GM23338 (cell line): Measurements from ENCODE around the gene TMSB15C. TPM values are rescaled to one million over a fixed set of nuclear protein-coding genes. Genes with fewer than 3 reads are reported as not detected.

Experiments used
- ATAC-seq: fragments of 200-7000 bp; cut with Tn5 transposase; 3 replicates; pipeline ENCODE4 v1.9.1; 2020
- DNase-seq: peaks from one replicate; pipeline ENCODE4 v3.0.0-alpha.2; 2015; ENCODE audit warnings: low spot score
- H2AFZ ChIP-seq: fragments of 200-600 bp; sonication (generic); 2 replicates; pipeline ENCODE4 v1.8.0; 2016; ENCODE audit warnings: antibody characterized with exemption, mild to moderate bottlenecking, moderate library complexity
- H3F3A ChIP-seq: fragments of 200-600 bp; sonication (generic); replicated peaks from 2 replicates; pipeline ENCODE4 v1.8.0; 2017; ENCODE audit warnings: antibody characterized with exemption, mixed run types, low read depth
- H3K27ac ChIP-seq: fragments of 200-600 bp; sonication (generic); 2 replicates; pipeline ENCODE4 v1.6.1; 2016; ENCODE audit warnings: low read depth
- H3K27me3 ChIP-seq: fragments of 200-600 bp; sonication (generic); 2 replicates; pipeline ENCODE4 v1.8.0; 2016; ENCODE audit warnings: mild to moderate bottlenecking, mixed run types, moderate library complexity; ENCODE audit not compliant: insufficient read depth
- H3K36me3 ChIP-seq: fragments of 200-600 bp; sonication (generic); 2 replicates; pipeline ENCODE4 v1.8.0; 2016; ENCODE audit warnings: mild to moderate bottlenecking; ENCODE audit not compliant: insufficient read depth
- H3K4me1 ChIP-seq: fragments of 200-600 bp; sonication (generic); 2 replicates; pipeline ENCODE4 v1.8.0; 2016; ENCODE audit warnings: mild to moderate bottlenecking, moderate library complexity; ENCODE audit not compliant: insufficient read depth
- H3K4me2 ChIP-seq: fragments of 200-600 bp; sonication (generic); 2 replicates; pipeline ENCODE4 v1.7.1; 2017; ENCODE audit warnings: mixed run types
- H3K4me3 ChIP-seq: fragments of 200-600 bp; sonication (generic); 2 replicates; pipeline ENCODE4 v1.6.1; 2016; ENCODE audit warnings: mixed run types
- H3K79me2 ChIP-seq: fragments of 200-600 bp; sonication (generic); replicated peaks from 2 replicates; pipeline ENCODE4 v1.8.0; 2017; ENCODE audit warnings: mild to moderate bottlenecking; ENCODE audit not compliant: insufficient read depth
- H3K9me2 ChIP-seq: fragments of 200-600 bp; sonication (generic); 2 replicates; pipeline ENCODE4 v1.8.0; 2017; ENCODE audit not compliant: insufficient read depth
- H4K20me1 ChIP-seq: fragments of 200-600 bp; sonication (generic); replicated peaks from 2 replicates; pipeline ENCODE4 v1.8.0; 2017; ENCODE audit warnings: mild to moderate bottlenecking; ENCODE audit not compliant: insufficient read depth
- H3K27ac Mint-ChIP-seq: 2 replicates; pipeline ENCODE4 v1.8.0; 2020; ENCODE audit warnings: inconsistent platforms, mild to moderate bottlenecking, moderate library complexity, mixed read lengths
- H3K27me3 Mint-ChIP-seq: 3 replicates; pipeline ENCODE4 v1.8.0; 2022; ENCODE audit warnings: low read depth, mild to moderate bottlenecking, moderate library complexity, mixed read lengths, inconsistent platforms; ENCODE audit not compliant: insufficient read depth, poor library complexity
- H3K36me3 Mint-ChIP-seq: 3 replicates; pipeline ENCODE4 v1.8.0; 2021; ENCODE audit warnings: low read depth, mild to moderate bottlenecking, inconsistent platforms, moderate library complexity, mixed read lengths
- H3K4me1 Mint-ChIP-seq: 3 replicates; pipeline ENCODE4 v1.8.0; 2020; ENCODE audit warnings: mild to moderate bottlenecking, inconsistent platforms, mixed read lengths
- H3K4me3 Mint-ChIP-seq: 3 replicates; pipeline ENCODE4 v1.8.0; 2021; ENCODE audit warnings: moderate library complexity, mild to moderate bottlenecking, inconsistent platforms, mixed read lengths
- H3K9me3 Mint-ChIP-seq: 3 replicates; pipeline ENCODE4 v1.8.0; 2020; ENCODE audit warnings: moderate library complexity, mild to moderate bottlenecking, inconsistent platforms, mixed read lengths
- JUNB ChIP-seq: IDR thresholded peaks from one replicate; pipeline ENCODE4 v1.6.1; 2016; ENCODE audit warnings: antibody characterized with exemption; ENCODE audit not compliant: unreplicated experiment
- NANOG ChIP-seq: IDR thresholded peaks from 2 replicates; pipeline ENCODE4 v1.6.1; 2016; ENCODE audit warnings: antibody characterized with exemption, borderline replicate concordance
- POLR2AphosphoS5 ChIP-seq: IDR thresholded peaks from 2 replicates; pipeline ENCODE4 v1.6.1; 2016; ENCODE audit warnings: antibody characterized with exemption, low read depth
- REST ChIP-seq: IDR thresholded peaks from one replicate; pipeline ENCODE4 v1.6.1; 2018; ENCODE audit warnings: antibody characterized with exemption; ENCODE audit not compliant: unreplicated experiment
- STAT1 ChIP-seq: IDR thresholded peaks from one replicate; pipeline ENCODE4 v1.6.1; 2016; ENCODE audit warnings: antibody characterized with exemption; ENCODE audit not compliant: unreplicated experiment
- ZNF114 ChIP-seq: fragments of 250-450 bp; sonication (Bioruptor Pico); IDR thresholded peaks from 2 replicates; pipeline ENCODE4 v1.5.0; 2020; ENCODE audit warnings: mild to moderate bottlenecking, moderate library complexity
- ZNF331 ChIP-seq: fragments of 250-450 bp; sonication (Bioruptor Pico); IDR thresholded peaks from 2 replicates; pipeline ENCODE4 v1.5.0; 2020; ENCODE audit warnings: low read depth, mild to moderate bottlenecking, moderate library complexity
- polyA plus RNA-seq: library from polyadenylated mRNA; unstranded; fragments of >200 nt; fragmentation: Nextera tagmentation; extraction: Ambion mirVana; gene quantifications from 2 replicates; pipeline ENCODE4 v1.2.1, GENCODE V29; 2016
- total RNA-seq: library from RNA; depleted of rRNA; stranded (reverse); fragments of >200 nt; shearing (Covaris generic); gene quantifications from 2 replicates; pipeline ENCODE4 v1.2.3, GENCODE V29; 2014
- TF ChIP-seq, protein P1 (sequence below): IDR thresholded peaks from 2 replicates; pipeline ENCODE4 v1.6.1; 2016; ENCODE audit warnings: antibody characterized with exemption
- TF ChIP-seq, protein P2 (sequence below): fragments of 250-450 bp; sonication (Bioruptor Pico); IDR thresholded peaks from 2 replicates; pipeline ENCODE4 v1.5.0; 2020; ENCODE audit warnings: mild to moderate bottlenecking, moderate library complexity

Gene TMSB15C
- total and polyA plus RNA-seq, 2 experiments from 2014 or later, result 1.1 to 3.9 TPM

- Histone ChIP-seq H3K4me2 (no peak overlapping the region), H3K79me2 (no peaks in the 10 kb centered on the region), H3K4me1 (no peaks in the 10 kb centered on the region), H3K27me3 (no peaks in the 10 kb centered on the region), H2AFZ (no peak overlapping the region), H3K4me3 (no peak overlapping the region), H3K9me2 (no peaks in the 10 kb centered on the region), H4K20me1 (no peaks in the 10 kb centered on the region), H3K27ac (no peak overlapping the region), H3K36me3 (no peaks in the 10 kb centered on the region), H3F3A (no peaks in the 10 kb centered on the region)
- ATAC-seq (no peak), DNase-seq (no peak)
- Mint-ChIP-seq H3K4me3 (no peak overlapping the region), H3K9me3 (no peaks in the 10 kb centered on the region), H3K36me3 (no peaks in the 10 kb centered on the region), H3K27me3 (no peaks in the 10 kb centered on the region), H3K4me1 (peaks cover 9% of the 10 kb centered on the region), H3K27ac (no peak overlapping the region)
- TF ChIP-seq ZNF331 (no peak), JUNB (no peak), ZNF114 (no peak), POLR2AphosphoS5 (no peak), REST (no peak)
- TF ChIP-seq, protein P1, sequence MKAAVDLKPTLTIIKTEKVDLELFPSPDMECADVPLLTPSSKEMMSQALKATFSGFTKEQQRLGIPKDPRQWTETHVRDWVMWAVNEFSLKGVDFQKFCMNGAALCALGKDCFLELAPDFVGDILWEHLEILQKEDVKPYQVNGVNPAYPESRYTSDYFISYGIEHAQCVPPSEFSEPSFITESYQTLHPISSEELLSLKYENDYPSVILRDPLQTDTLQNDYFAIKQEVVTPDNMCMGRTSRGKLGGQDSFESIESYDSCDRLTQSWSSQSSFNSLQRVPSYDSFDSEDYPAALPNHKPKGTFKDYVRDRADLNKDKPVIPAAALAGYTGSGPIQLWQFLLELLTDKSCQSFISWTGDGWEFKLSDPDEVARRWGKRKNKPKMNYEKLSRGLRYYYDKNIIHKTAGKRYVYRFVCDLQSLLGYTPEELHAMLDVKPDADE, result no peak
Observed at GRCh38 chrX:104041003-104041402, 35.0 kb downstream of the TMSB15C start.

DNA sequence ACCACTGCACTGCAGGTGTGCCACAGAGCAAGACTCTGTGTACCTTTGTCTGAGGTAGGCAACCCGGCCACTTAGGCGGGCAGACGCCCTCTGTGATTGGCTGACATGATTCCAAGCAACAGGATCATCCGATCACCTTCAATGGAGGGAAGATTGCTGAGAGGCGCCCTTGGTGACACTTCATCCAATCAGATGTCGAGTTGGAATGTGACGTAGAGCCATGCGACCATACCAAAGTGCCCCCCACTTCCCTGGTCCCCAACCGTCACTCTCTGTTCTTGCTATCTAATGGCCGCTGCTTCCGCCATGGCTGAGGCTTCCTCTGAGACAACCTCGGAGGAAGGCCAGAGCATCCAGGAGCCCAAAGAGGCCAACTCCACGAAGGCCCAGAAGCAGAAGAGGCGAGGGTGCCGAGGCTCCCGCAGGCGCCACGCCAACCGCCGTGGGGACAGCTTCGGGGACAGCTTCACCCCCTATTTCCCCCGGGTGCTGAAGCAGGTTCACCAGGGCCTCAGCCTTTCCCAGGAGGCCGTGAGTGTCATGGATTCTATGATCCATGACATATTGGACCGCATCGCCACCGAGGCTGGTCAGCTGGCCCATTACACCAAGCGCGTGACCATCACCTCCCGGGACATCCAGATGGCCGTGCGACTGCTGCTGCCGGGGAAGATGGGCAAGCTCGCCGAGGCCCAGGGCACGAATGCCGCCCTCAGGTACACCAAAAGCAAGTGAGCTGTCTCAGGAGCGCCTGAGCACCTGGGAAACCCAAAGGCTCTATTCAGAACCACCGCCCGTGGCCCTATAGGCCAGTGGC lies 36.1 kb downstream of the TMSB15C start, which contains the start of gene H2BW2:
TSS of gene H2BW2 (plus strand) at position 268 of the 817 bp plus-strand sequence. CDS start at position 307, 39 bp downstream.
- Histone ChIP-seq H3K4me2 (no peak within 1 kb of the TSS), H3K27ac (no peak within 1 kb of the TSS), H3K36me3 (no peaks in the 10 kb centered on the region), H3K4me3 (no peak within 1 kb of the TSS), H3F3A (no peaks in the 10 kb centered on the region), H3K4me1 (no peaks in the 10 kb centered on the region), H3K27me3 (no peaks in the 10 kb centered on the region), H3K9me2 (no peaks in the 10 kb centered on the region), H2AFZ (no peak within 1 kb of the TSS), H3K79me2 (no peaks in the 10 kb centered on the region), H4K20me1 (no peaks in the 10 kb centered on the region)
- no peak for DNase-seq
- peaks cover 9% of the 10 kb centered on the region for H3K4me1 Mint-ChIP-seq
- H3K27me3 Mint-ChIP-seq, result no peaks in the 10 kb centered on the region
- no peaks in the 10 kb centered on the region for H3K36me3 Mint-ChIP-seq
- no peaks in the 10 kb centered on the region for H3K9me3 Mint-ChIP-seq
- H3K4me3 Mint-ChIP-seq, result no peak within 1 kb of the TSS
- no peak within 1 kb of the TSS for H3K27ac Mint-ChIP-seq
- ATAC-seq, result no peak
- TF ChIP-seq NANOG, result no peak
- TF ChIP-seq, protein P2, sequence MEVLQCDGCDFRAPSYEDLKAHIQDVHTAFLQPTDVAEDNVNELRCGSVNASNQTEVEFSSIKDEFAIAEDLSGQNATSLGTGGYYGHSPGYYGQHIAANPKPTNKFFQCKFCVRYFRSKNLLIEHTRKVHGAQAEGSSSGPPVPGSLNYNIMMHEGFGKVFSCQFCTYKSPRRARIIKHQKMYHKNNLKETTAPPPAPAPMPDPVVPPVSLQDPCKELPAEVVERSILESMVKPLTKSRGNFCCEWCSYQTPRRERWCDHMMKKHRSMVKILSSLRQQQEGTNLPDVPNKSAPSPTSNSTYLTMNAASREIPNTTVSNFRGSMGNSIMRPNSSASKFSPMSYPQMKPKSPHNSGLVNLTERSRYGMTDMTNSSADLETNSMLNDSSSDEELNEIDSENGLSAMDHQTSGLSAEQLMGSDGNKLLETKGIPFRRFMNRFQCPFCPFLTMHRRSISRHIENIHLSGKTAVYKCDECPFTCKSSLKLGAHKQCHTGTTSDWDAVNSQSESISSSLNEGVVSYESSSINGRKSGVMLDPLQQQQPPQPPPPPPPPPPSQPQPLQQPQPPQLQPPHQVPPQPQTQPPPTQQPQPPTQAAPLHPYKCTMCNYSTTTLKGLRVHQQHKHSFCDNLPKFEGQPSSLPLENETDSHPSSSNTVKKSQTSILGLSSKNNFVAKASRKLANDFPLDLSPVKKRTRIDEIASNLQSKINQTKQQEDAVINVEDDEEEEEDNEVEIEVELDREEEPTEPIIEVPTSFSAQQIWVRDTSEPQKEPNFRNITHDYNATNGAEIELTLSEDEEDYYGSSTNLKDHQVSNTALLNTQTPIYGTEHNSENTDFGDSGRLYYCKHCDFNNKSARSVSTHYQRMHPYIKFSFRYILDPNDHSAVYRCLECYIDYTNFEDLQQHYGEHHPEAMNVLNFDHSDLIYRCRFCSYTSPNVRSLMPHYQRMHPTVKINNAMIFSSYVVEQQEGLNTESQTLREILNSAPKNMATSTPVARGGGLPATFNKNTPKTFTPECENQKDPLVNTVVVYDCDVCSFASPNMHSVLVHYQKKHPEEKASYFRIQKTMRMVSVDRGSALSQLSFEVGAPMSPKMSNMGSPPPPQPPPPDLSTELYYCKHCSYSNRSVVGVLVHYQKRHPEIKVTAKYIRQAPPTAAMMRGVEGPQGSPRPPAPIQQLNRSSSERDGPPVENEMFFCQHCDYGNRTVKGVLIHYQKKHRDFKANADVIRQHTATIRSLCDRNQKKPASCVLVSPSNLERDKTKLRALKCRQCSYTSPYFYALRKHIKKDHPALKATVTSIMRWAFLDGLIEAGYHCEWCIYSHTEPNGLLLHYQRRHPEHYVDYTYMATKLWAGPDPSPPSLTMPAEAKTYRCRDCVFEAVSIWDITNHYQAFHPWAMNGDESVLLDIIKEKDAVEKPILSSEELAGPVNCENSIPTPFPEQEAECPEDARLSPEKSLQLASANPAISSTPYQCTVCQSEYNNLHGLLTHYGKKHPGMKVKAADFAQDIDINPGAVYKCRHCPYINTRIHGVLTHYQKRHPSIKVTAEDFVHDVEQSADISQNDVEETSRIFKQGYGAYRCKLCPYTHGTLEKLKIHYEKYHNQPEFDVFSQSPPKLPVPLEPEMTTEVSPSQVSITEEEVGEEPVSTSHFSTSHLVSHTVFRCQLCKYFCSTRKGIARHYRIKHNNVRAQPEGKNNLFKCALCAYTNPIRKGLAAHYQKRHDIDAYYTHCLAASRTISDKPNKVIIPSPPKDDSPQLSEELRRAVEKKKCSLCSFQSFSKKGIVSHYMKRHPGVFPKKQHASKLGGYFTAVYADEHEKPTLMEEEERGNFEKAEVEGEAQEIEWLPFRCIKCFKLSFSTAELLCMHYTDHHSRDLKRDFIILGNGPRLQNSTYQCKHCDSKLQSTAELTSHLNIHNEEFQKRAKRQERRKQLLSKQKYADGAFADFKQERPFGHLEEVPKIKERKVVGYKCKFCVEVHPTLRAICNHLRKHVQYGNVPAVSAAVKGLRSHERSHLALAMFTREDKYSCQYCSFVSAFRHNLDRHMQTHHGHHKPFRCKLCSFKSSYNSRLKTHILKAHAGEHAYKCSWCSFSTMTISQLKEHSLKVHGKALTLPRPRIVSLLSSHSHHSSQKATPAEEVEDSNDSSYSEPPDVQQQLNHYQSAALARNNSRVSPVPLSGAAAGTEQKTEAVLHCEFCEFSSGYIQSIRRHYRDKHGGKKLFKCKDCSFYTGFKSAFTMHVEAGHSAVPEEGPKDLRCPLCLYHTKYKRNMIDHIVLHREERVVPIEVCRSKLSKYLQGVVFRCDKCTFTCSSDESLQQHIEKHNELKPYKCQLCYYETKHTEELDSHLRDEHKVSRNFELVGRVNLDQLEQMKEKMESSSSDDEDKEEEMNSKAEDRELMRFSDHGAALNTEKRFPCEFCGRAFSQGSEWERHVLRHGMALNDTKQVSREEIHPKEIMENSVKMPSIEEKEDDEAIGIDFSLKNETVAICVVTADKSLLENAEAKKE, result no peak
- no peak for TF ChIP-seq STAT1
